ENCODE results near the gene AOAH. TPM values are rescaled to one million over a fixed set of nuclear protein-coding genes. Genes with fewer than 3 reads are reported as not detected.

Gene AOAH
- total and polyA plus RNA-seq, 7 donors = 3.8 to 61.3 (median 16.2) TPM

GRCh38 chr7:36514289-36515243, 209.7 kb downstream of the AOAH start:
- Histone ChIP-seq H3K36me3 (no peaks in the 10 kb centered on the region), H3K4me3 (no peak overlapping the region), H3K27ac (no peak overlapping the region), H3K9me3 (no peaks in the 10 kb centered on the region), H3K27me3 (no peaks in the 10 kb centered on the region), H3K4me1 (no peaks in the 10 kb centered on the region)
- intact Hi-C loops (cut with DNase I) = no loop called here
- 93 to 94% methylated on average over 10 of the region's 10 CpGs for WGBS, 2 donors
- DNase-seq = no peak
- TF ChIP-seq POLR2AphosphoS5 (IDR thresholded peaks at IDR 0.05) (no peak), POLR2A (IDR thresholded peaks at IDR 0.05) (no peak), CTCF (IDR thresholded peaks at IDR 0.05) (no peak), EP300 (IDR thresholded peaks at IDR 0.05) (no peak)

GRCh38 chr7:36513393-36513792, 210.9 kb downstream of the AOAH start:
- Histone ChIP-seq H3K27ac (no peak overlapping the region), H3K27me3 (no peaks in the 10 kb centered on the region), H3K9me3 (no peaks in the 10 kb centered on the region), H3K4me1 (no peaks in the 10 kb centered on the region), H3K36me3 (no peaks in the 10 kb centered on the region), H3K4me3 (no peak overlapping the region)
- TF ChIP-seq POLR2AphosphoS5 (IDR thresholded peaks at IDR 0.05) = no peak
- intact Hi-C loops (cut with DNase I) = no loop called here
- WGBS, 2 donors = 93 to 96% methylated on average over 10 of the region's 10 CpGs
- DNase-seq = no peak

GRCh38 chr7:36512616-36513015, 211.7 kb downstream of the AOAH start:
- intact Hi-C loops (cut with DNase I) = no loop called here
- WGBS, 2 donors = 79 to 89% methylated on average over 4 of the region's 4 CpGs
- H3K27ac ChIP-seq = no peak overlapping the region

GRCh38 chr7:36509962-36510361, 214.3 kb downstream of the AOAH start:
- DNase-seq = no peak
- Histone ChIP-seq H3K27me3 (no peaks in the 10 kb centered on the region), H3K4me3 (no peak overlapping the region), H3K9me3 (no peaks in the 10 kb centered on the region), H3K4me1 (no peaks in the 10 kb centered on the region), H3K27ac (no peak overlapping the region), H3K36me3 (no peaks in the 10 kb centered on the region)
- TF ChIP-seq EP300 (IDR thresholded peaks at IDR 0.05) (no peak), CTCF (IDR thresholded peaks at IDR 0.05) (no peak), POLR2AphosphoS5 (IDR thresholded peaks at IDR 0.05) (no peak), POLR2A (IDR thresholded peaks at IDR 0.05) (no peak)
- WGBS, 2 donors = 91 to 93% methylated on average over 9 of the region's 9 CpGs
- intact Hi-C loops (cut with DNase I) = no loop called here

More at GRCh38 chr7:36512616-36513015, 211.7 kb downstream of the AOAH start:
- Histone ChIP-seq H3K27me3 (no peaks in the 10 kb centered on the region), H3K9me3 (no peaks in the 10 kb centered on the region), H3K36me3 (no peaks in the 10 kb centered on the region), H3K4me1 (no peaks in the 10 kb centered on the region), H3K4me3 (no peak overlapping the region)
- no peak for DNase-seq
- TF ChIP-seq CTCF (IDR thresholded peaks at IDR 0.05) = no peak
- TF ChIP-seq EP300 (IDR thresholded peaks at IDR 0.05) = no peak
- no peak for TF ChIP-seq POLR2AphosphoS5 (IDR thresholded peaks at IDR 0.05)
- TF ChIP-seq POLR2A (IDR thresholded peaks at IDR 0.05) = no peak

- Histone ChIP-seq H3K4me3 (no peak overlapping the region), H3K36me3 (no peaks in the 10 kb centered on the region), H3K4me1 (no peaks in the 10 kb centered on the region), H3K27me3 (no peaks in the 10 kb centered on the region), H3K9me3 (no peaks in the 10 kb centered on the region), H3K27ac (no peak overlapping the region)
- 70 to 79% methylated on average over 9 of the region's 9 CpGs for WGBS, 2 donors
- no peak for DNase-seq
- intact Hi-C loops (cut with DNase I) = no loop called here
- TF ChIP-seq POLR2AphosphoS5 (IDR thresholded peaks at IDR 0.05) (no peak), POLR2A (IDR thresholded peaks at IDR 0.05) (no peak), EP300 (IDR thresholded peaks at IDR 0.05) (no peak), CTCF (IDR thresholded peaks at IDR 0.05) (no peak)
Observed at GRCh38 chr7:36507475-36508440, 216.5 kb downstream of the AOAH start.

All from sigmoid colon (tissue), 7 donors.